ENCODE measurements around the gene FNDC3B.

FNDC3B gene

DNA sequence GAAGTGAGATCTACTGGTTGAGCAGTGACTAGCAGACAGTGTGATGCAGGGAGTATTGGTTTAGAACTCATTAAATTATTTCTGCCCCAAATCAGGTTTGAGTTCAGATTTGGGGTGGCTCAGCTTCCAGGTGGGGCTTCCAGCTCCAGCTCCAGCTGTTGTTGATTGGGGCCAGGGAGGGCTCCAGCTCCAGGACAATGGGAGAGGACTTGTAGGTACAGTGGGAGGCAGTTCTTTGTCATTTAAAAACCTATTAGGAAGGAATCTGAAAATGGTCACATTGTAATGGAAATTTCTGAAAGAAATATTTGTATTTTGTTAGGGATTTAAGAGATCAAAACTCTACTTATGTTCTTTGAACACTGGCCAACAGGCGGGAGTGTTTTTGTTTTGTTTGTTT lies 97.0 kb downstream of the FNDC3B start:
- H3K4me1 ChIP-seq (ENCODE audit: insufficient read depth, low read length, severe bottlenecking): no peaks in the 10 kb centered on the region
- H3K36me3 ChIP-seq (ENCODE audit: insufficient read depth, low read length): no peaks in the 10 kb centered on the region
- no peak overlapping the region for H3K27ac ChIP-seq (ENCODE audit: low read depth, low read length, poor library complexity, severe bottlenecking)
- no peaks in the 10 kb centered on the region for H3K9me2 ChIP-seq (ENCODE audit: low read depth, low read length)
- H2AFZ ChIP-seq (ENCODE audit: low read length): no peak overlapping the region
- no peak overlapping the region for H3K4me2 ChIP-seq (ENCODE audit: low read length)
- H3K79me2 ChIP-seq (ENCODE audit: insufficient read depth, low read length): no peaks in the 10 kb centered on the region
- TF ChIP-seq EZH2 (IDR thresholded peaks at IDR 0.05; ENCODE audit: borderline replicate concordance, low read length) (no peak), CTCF (IDR thresholded peaks at IDR 0.05; ENCODE audit: low read length) (no peak)
- H3K27me3 ChIP-seq (ENCODE audit: insufficient read depth, low read length): no peaks in the 10 kb centered on the region
- H3K4me3 ChIP-seq (ENCODE audit: low read depth, low read length, poor library complexity, severe bottlenecking): no peak overlapping the region
- H3K9ac ChIP-seq (ENCODE audit: low read length): no peak overlapping the region
- no peaks in the 10 kb centered on the region for H3K9me3 ChIP-seq (ENCODE audit: low read length)
- H4K20me1 ChIP-seq (ENCODE audit: insufficient read depth, low read length): no peaks in the 10 kb centered on the region
- no peaks in the 10 kb centered on the region for H3F3A ChIP-seq (ENCODE audit: insufficient read depth, low read length)

DNA sequence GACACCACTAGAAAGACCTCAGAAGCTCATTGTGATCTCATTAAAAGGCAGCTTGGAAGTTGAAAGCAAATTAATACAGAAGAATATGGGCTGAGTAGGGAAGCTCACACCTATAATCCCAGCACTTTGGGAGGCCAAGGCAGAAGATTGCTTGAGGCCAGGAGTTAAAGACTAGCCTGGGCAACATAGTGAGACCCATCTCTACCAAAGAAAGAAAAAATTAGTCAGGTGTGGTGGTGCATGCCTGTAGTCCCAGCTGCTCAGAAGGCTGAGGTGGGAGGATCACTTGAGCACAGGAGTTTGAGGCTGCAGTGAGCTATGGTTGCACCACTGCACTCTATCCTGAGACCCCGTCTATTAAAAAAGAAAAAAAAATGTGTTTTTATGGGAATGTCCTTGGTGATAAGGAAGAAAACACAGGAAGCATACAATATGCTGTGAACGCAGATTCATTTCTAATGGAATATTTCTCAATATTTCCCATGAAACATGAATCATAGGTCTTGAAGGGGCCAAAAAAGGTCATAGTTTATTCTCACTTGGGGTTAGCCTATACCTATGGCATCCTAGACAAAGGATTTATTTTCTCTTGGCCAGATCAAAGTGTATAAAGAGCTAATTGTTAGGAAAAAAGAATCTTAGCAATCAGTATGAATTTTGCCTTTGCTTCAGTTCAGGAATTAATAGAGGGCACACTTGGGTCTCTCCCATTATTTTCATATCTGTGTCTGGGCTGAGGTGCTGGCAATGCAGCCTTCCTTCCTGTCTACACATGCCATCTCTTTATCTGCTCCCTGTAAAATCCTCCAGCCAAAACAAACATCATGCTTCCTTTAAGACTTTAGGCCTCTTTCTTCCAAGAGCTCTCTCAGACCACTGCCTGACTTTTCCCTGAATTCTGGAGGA lies 98.2 kb downstream of the FNDC3B start:
- H4K20me1 ChIP-seq (ENCODE audit: insufficient read depth, low read length): no peaks in the 10 kb centered on the region
- TF ChIP-seq EZH2 (IDR thresholded peaks at IDR 0.05; ENCODE audit: borderline replicate concordance, low read length) (no peak), CTCF (IDR thresholded peaks at IDR 0.05; ENCODE audit: low read length) (no peak)

GRCh38 chr3:172138193-172138537 lies 98.8 kb downstream of the FNDC3B start:
- H2AFZ ChIP-seq (ENCODE audit: low read length): no peak overlapping the region
- H3K9ac ChIP-seq (ENCODE audit: low read length): no peak overlapping the region
- no peaks in the 10 kb centered on the region for H3K79me2 ChIP-seq (ENCODE audit: insufficient read depth, low read length)
- no peaks in the 10 kb centered on the region for H3K36me3 ChIP-seq (ENCODE audit: insufficient read depth, low read length)
- no peaks in the 10 kb centered on the region for H3K4me1 ChIP-seq (ENCODE audit: insufficient read depth, low read length, severe bottlenecking)
- no peak overlapping the region for H3K27ac ChIP-seq (ENCODE audit: low read depth, low read length, poor library complexity, severe bottlenecking)
- H3K9me2 ChIP-seq (ENCODE audit: low read depth, low read length): no peaks in the 10 kb centered on the region
- H3K4me2 ChIP-seq (ENCODE audit: low read length): no peak overlapping the region
- no peaks in the 10 kb centered on the region for H4K20me1 ChIP-seq (ENCODE audit: insufficient read depth, low read length)
- H3K27me3 ChIP-seq (ENCODE audit: insufficient read depth, low read length): no peaks in the 10 kb centered on the region
- H3F3A ChIP-seq (ENCODE audit: insufficient read depth, low read length): no peaks in the 10 kb centered on the region
- no peak overlapping the region for H3K4me3 ChIP-seq (ENCODE audit: low read depth, low read length, poor library complexity, severe bottlenecking)
- no peaks in the 10 kb centered on the region for H3K9me3 ChIP-seq (ENCODE audit: low read length)
- TF ChIP-seq CTCF (IDR thresholded peaks at IDR 0.05; ENCODE audit: low read length): no peak
- TF ChIP-seq EZH2 (IDR thresholded peaks at IDR 0.05; ENCODE audit: borderline replicate concordance, low read length): no peak

More for the DNA sequence above, 98.2 kb downstream of the FNDC3B start:
- no peaks in the 10 kb centered on the region for H3K27me3 ChIP-seq (ENCODE audit: insufficient read depth, low read length)
- H3K9me2 ChIP-seq (ENCODE audit: low read depth, low read length): no peaks in the 10 kb centered on the region
- no peaks in the 10 kb centered on the region for H3K4me1 ChIP-seq (ENCODE audit: insufficient read depth, low read length, severe bottlenecking)
- no peak overlapping the region for H3K27ac ChIP-seq (ENCODE audit: low read depth, low read length, poor library complexity, severe bottlenecking)
- no peak overlapping the region for H3K9ac ChIP-seq (ENCODE audit: low read length)
- H3F3A ChIP-seq (ENCODE audit: insufficient read depth, low read length): no peaks in the 10 kb centered on the region
- no peak overlapping the region for H3K4me3 ChIP-seq (ENCODE audit: low read depth, low read length, poor library complexity, severe bottlenecking)
- H3K36me3 ChIP-seq (ENCODE audit: insufficient read depth, low read length): no peaks in the 10 kb centered on the region
- no peak overlapping the region for H2AFZ ChIP-seq (ENCODE audit: low read length)
- H3K4me2 ChIP-seq (ENCODE audit: low read length): no peak overlapping the region
- H3K79me2 ChIP-seq (ENCODE audit: insufficient read depth, low read length): no peaks in the 10 kb centered on the region
- H3K9me3 ChIP-seq (ENCODE audit: low read length): no peaks in the 10 kb centered on the region

All from OCI-LY1 (cell line).